ENCODE data around the gene PELI2. TPM values are rescaled to one million over a fixed set of nuclear protein-coding genes. Genes with fewer than 3 reads are reported as not detected.

Gene PELI2
- 44.0 TPM for total RNA-seq

GRCh38 chr14:56117765-56118610 is at the start of gene PELI2:
TSS of gene PELI2 (plus strand) at chr14:56118411. CDS start at chr14:56118661, 250 bp downstream.
- ATAC-seq, result peak; percentile 87
- DNase-seq (ENCODE audit: low spot score), result peak; percentile 86
- intact Hi-C loops (cut with DNase I), result no loop called here

GRCh38 chr14:56073799-56074198 is 44.4 kb upstream of the PELI2 start:
- intact Hi-C loops (cut with DNase I), result no loop called here
- peak; percentile 53 for ATAC-seq
- DNase-seq (ENCODE audit: low spot score), result no peak

DNA sequence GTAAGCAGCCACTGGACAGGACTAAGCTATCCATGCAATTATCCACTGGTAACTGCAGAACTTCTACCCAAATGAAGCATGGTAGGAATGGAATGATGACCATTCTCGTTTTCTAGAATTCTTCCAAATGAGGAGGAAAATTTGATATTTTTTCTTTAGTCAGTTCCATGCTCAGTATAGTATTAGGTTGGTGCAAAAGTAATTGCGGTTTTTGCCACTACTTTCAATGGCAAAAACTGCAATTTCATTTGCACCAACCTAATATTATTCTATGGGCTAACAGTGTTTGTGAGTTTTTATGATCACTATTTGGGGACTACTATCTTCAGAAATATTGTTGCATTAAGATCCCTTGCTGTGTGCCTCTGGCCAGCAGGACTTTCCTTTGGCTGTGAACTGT is 42.9 kb upstream of the PELI2 start:
- ATAC-seq (no peak), DNase-seq (ENCODE audit: low spot score) (no peak)
- intact Hi-C loops (cut with DNase I), result no loop called here

- intact Hi-C loops (cut with DNase I), result no loop called here
- ATAC-seq, result no peak
- no peak for DNase-seq (ENCODE audit: low spot score)
Measured at GRCh38 chr14:56081139-56081538, 37.1 kb upstream of the PELI2 start.

DNA sequence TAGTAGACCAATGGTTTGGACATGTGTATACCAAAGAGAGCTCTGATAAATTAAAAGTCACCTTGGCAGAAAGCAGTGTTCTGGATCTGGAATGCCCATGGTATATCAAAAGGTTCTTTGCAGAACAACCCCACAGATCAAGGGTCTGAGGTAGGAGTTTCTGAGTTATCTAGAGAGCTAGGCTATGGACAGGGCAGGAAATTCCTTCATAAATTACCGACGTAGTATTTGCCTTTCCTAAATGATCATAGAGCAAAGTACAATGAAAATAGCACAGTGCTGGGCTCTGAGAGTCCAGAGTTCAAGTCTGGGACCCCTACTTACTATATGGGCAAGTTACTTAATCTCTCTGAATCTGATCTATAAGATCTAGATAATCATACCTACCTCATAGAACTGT is 35.3 kb upstream of the PELI2 start:
- intact Hi-C loops (cut with DNase I), result no loop called here

DNA sequence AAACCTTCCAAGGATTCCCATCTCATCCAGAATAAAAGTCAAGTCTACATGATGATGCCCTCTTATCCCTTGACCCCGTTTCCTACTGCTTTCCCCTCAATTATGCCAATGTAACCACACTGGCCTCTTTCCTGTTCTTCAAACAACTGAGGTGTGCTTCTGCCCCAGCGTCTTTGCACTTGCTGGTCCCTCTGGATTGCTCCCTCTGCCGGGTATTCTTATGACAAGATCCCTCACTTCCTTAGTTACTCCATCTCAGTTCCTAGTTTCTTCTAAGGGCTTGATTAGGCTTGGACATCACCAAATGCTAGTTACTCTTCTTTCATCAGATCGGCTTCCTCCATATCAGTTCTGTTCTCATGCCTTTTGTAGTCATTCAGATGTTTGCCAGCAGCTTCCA is 32.7 kb upstream of the PELI2 start:
- intact Hi-C loops (cut with DNase I), result no loop called here
- no peak for ATAC-seq

More for the DNA sequence above, 35.3 kb upstream of the PELI2 start:
- no peak for DNase-seq (ENCODE audit: low spot score)
- no peak for ATAC-seq

GRCh38 chr14:56087671-56088471 is 30.3 kb upstream of the PELI2 start:
- DNase-seq (ENCODE audit: low spot score) (no peak), ATAC-seq (no peak)
- intact Hi-C loops (cut with DNase I), result no loop called here

More for the DNA sequence above, 32.7 kb upstream of the PELI2 start:
- no peak for DNase-seq (ENCODE audit: low spot score)

DNA sequence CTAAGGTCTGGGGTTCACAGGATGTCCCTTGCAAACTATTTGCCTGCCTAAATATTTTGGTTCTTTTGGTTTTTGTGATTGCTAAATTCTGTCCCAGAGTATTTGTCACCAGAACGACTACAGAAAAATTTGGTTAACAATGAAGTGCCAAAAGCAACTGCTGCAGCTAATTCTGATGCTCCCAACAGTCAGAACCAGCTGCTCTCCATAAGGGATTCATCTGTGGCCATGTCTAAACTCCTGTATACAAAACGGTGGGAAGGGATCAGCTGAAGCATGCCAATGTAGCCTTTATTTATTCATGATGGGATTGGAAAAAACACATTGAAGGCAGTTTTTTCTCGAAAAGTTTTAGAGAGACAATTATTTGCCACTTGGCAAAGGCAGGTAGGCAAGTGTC is 29.3 kb upstream of the PELI2 start:
- intact Hi-C loops (cut with DNase I), result no loop called here
- ATAC-seq (no peak), DNase-seq (ENCODE audit: low spot score) (no peak)

DNA sequence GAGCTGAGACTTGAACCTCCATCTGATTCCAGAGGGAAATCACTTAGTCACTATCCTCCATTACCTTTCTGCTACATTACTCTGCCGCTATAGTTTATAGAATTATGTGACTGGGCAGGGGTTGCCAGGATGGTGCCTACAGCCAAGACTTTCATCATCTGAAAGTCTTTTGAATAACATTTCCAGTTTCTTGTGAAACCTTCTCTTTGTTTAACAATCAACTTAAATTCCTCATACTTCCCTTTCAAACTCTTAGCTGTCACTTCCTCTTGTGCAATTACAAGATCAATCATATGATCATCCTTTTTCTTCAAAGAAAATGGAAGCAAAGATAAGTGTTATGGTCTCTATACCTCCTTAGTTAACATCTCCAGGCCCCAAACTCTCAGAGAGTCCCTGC is 25.4 kb upstream of the PELI2 start:
- intact Hi-C loops (cut with DNase I), result no loop called here
- ATAC-seq (no peak), DNase-seq (ENCODE audit: low spot score) (no peak)

DNA sequence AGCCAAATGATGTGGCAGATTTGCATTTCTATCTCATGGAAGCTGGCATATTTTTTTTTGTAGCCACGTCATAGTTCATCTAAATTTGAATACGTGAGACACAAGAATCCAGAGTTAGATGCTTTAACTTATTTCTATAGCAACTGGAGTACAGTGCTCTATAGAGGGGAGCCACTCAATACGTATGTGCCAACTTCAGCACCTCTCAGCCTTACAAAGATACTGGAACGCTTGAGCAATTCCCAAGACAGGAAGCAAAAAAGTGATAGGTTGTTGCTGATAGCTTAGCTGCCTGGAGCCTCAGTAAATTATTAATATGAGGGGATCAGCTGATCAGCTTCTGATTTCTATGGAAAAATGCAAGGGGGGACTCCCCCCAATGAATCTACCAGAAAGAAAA is 24.1 kb upstream of the PELI2 start:
- DNase-seq (ENCODE audit: low spot score), result no peak
- intact Hi-C loops (cut with DNase I), result no loop called here
- ATAC-seq, result no peak

DNA sequence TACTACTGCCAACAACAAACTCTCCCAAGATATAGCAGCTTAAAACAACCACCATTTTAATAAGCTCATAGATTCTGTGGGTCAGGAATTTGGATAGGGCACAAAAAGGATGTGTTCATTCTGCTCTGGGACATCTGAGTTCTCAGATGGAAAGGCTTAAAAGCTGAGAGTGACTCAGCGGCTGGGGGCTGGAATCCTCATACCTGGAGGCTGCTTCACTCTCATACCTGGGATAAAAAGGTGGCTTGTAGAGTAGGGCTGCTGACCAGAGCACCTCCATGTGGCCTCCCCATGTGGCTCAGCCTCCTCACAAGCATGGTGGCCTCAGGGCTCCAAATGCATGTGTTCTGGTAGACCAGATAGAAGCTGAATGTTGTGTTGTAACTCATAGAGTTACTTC is 20.2 kb upstream of the PELI2 start:
- DNase-seq (ENCODE audit: low spot score), result no peak
- ATAC-seq, result no peak
- intact Hi-C loops (cut with DNase I), result no loop called here

GRCh38 chr14:56099081-56099797 is 19.0 kb upstream of the PELI2 start:
- intact Hi-C loops (cut with DNase I), result no loop called here

GRCh38 chr14:56100556-56100955 is 17.7 kb upstream of the PELI2 start:
- intact Hi-C loops (cut with DNase I), result no loop called here
- DNase-seq (ENCODE audit: low spot score), result no peak
- ATAC-seq, result no peak

More at GRCh38 chr14:56099081-56099797, 19.0 kb upstream of the PELI2 start:
- no peak for DNase-seq (ENCODE audit: low spot score)
- no peak for ATAC-seq

- no peak for ATAC-seq
- DNase-seq (ENCODE audit: low spot score), result no peak
- intact Hi-C loops (cut with DNase I), result no loop called here
Measured at GRCh38 chr14:56102941-56103340, 15.3 kb upstream of the PELI2 start.

DNA sequence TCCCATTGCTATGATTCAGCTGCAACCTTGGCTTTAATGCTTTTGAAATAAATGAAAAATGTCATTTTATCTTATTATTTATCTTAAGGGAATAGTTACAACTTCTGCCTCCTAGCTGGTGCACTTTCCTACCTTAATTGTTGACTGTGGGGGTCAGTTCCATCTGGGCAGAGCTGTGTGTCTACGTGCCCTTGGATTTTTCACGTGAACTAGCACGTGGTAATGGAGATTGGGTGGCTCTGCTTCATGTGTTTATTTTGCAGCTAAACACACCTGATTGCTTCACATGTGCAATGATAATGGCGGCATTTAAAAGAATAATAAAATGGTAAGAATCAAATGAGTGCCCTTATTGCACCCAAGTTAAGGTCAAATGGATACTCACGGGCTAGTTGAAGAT is 10.6 kb upstream of the PELI2 start:
- no peak for ATAC-seq
- intact Hi-C loops (cut with DNase I), result no loop called here
- DNase-seq (ENCODE audit: low spot score), result no peak

DNA sequence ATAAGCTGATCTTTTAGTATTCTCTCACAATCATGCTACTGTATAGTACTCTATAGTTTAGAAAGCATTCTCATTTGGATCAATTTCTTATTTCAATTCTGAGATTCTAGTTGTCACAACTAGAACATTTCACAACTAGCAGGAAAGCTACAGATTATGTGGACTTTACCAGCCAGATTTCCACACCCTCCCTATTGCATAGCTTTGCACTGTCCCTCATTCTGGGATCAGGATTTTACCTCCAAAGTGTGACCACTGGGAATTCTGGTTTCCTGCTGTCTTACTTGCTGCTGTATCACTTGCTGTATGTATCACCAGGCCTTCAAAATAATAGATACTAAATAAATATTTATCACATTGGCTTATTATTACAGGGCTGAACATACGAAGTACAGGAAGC is 10.2 kb upstream of the PELI2 start:
- DNase-seq (ENCODE audit: low spot score) (no peak), ATAC-seq (no peak)
- intact Hi-C loops (cut with DNase I), result no loop called here

DNA sequence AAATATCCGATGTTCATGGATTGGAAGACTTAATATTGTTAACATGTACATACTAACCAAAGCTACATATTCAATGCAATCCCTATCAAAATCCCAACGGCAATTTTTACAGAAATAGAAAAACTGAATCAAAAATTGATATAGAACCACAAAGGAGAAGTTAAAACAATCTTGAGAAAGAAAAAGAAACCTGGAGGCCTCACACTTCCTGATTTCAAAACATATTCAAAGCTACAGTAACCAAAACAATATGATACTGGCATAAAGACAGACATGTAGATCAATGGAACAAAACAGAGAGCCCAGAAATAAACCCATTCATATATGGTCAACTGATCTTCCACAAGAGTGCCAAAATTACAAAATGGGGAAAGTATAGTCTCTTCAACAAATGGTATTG is 5.4 kb upstream of the PELI2 start:
- DNase-seq (ENCODE audit: low spot score), result no peak
- intact Hi-C loops (cut with DNase I), result no loop called here
- no peak for ATAC-seq

- ATAC-seq (no peak), DNase-seq (ENCODE audit: low spot score) (no peak)
- intact Hi-C loops (cut with DNase I), result no loop called here
Measured at GRCh38 chr14:56115334-56115870, 2.8 kb upstream of the PELI2 start.

Measured in sciatic nerve (tissue), 2 donors.